ENCODE data around the gene TP53INP2. TPM values are rescaled to one million over a fixed set of nuclear protein-coding genes. Genes with fewer than 3 reads are reported as not detected.

Gene TP53INP2
- total and polyA plus RNA-seq, 2 of the 13 experiments (the other 11 are each of a cell fraction or from before 2014, with no cell fraction given), result 5.2 to 18.8 TPM

DNA sequence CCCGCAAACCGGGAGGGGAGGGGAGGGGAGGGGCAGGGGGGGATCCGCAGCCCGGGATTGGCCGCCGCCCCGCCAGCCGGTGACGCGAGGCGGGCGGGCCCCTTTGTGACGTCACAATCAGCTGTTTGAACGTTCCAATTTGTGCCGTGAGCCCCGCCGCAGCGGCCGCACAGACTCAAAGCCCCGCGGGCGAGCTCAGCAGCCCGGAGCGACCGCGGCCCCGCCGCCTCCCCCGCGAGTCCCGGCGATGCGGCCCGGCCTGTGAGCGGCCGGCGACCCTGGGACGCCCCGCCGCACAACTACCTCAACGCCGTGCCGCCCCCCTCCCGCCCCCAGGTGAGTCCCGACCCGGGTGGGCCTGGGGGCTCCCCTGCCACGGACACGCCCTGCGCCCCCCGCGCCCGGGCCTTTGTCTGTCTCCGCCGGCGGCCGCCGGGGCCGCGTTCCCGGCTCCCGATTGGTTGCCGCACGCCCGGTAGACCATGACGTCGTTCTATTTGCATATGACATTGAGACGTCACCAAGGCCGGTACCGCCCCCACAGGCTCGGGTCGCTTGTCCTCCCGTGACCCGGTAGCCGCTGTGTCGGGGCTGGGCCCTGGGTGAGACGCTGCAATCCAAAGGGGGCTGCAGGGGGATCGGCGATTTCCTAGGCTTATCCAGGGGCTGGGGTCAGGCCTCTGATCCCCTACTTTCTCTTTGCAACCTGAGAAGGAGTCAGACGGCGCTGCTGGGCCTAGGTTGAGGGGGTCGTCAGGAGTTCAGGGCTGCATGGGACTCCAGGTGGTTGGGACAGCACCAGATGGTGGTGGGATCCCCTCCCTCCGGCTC, at the start of gene TP53INP2 (continued):
- TF ChIP-seq SRF (IDR thresholded peaks at IDR 0.05; ENCODE audit: low read depth, low read length) (no peak), ZNF792 (CRISPR knock-in tag; IDR thresholded peaks at IDR 0.05) (peak; percentile 27), TOE1 (CRISPR knock-in tag; IDR thresholded peaks at IDR 0.05) (0 out of 2 replicates have a peak, but pooled peaks have one; percentile 7), ZMAT3 (CRISPR knock-in tag; conservative IDR thresholded peaks at IDR 0.05) (peak; percentile 90), ZNF672 (CRISPR knock-in tag; IDR thresholded peaks at IDR 0.05) (no peak), PCBP1 (IDR thresholded peaks at IDR 0.05; ENCODE audit: borderline replicate concordance, low read depth, low read length) (peak; percentile 71; the same call in 1 of the 2 replicates), BORCS8-MEF2B (CRISPR knock-in tag; IDR thresholded peaks at IDR 0.05) (peak; percentile 80; the same call in 1 of the 2 replicates), TCF7 (IDR thresholded peaks at IDR 0.05; ENCODE audit: low read depth) (peak; percentile 47; the same call in 1 of the 2 replicates), ZSCAN30 (CRISPR knock-in tag; IDR thresholded peaks at IDR 0.05) (no peak), ZNF329 (CRISPR knock-in tag; IDR thresholded peaks at IDR 0.05; ENCODE audit: low read depth) (peak; percentile 74; the same call in 1 of the 2 replicates), ZNF17 (CRISPR knock-in tag; IDR thresholded peaks at IDR 0.05) (0 out of 2 replicates have a peak, but pooled peaks have one; percentile 16), EP300 (IDR thresholded peaks at IDR 0.05; ENCODE audit: low read depth in 2 of 2, low read length in 2 of 2) (peak; percentile 22 to 44; a peak in 3 of 4 replicates), EP300 (CRISPR knock-in tag; IDR thresholded peaks at IDR 0.05; ENCODE audit: borderline replicate concordance) (no peak), ZSCAN22 (CRISPR knock-in tag; IDR thresholded peaks at IDR 0.05) (no peak), ZNF563 (CRISPR knock-in tag; IDR thresholded peaks at IDR 0.05) (peak; percentile 82), ZNF274 (CRISPR knock-in tag; IDR thresholded peaks at IDR 0.05) (no peak), MAZ (IDR thresholded peaks at IDR 0.05; ENCODE audit: borderline replicate concordance, low read depth, low read length) (peak; percentile 84), MAZ (CRISPR knock-in tag; IDR thresholded peaks at IDR 0.05; ENCODE audit: low read depth) (no peak; the same call in none of the 2 replicates), ZNF501 (CRISPR knock-in tag; IDR thresholded peaks at IDR 0.05) (peak; percentile 71; the same call in 1 of the 2 replicates), ZNF850 (CRISPR knock-in tag; conservative IDR thresholded peaks at IDR 0.05) (no peak), SNRNP70 (IDR thresholded peaks at IDR 0.05; ENCODE audit: low read depth, low read length) (no peak), CENPT (CRISPR knock-in tag; IDR thresholded peaks at IDR 0.05; ENCODE audit: low read depth) (peak; percentile 70; the same call in 1 of the 2 replicates), ATF7 (IDR thresholded peaks at IDR 0.05) (peak; percentile 75), ATF7 (CRISPR knock-in tag; IDR thresholded peaks at IDR 0.05) (peak; percentile 48; the same call in 1 of the 2 replicates), RFXAP (CRISPR knock-in tag; IDR thresholded peaks at IDR 0.05; ENCODE audit: borderline replicate concordance) (no peak; the same call in 1 of the 2 replicates), HNRNPL (IDR thresholded peaks at IDR 0.05; ENCODE audit: low read depth, low read length) (0 out of 2 replicates have a peak, but pooled peaks have one; percentile 38)
- TF ChIP-seq, protein P1, sequence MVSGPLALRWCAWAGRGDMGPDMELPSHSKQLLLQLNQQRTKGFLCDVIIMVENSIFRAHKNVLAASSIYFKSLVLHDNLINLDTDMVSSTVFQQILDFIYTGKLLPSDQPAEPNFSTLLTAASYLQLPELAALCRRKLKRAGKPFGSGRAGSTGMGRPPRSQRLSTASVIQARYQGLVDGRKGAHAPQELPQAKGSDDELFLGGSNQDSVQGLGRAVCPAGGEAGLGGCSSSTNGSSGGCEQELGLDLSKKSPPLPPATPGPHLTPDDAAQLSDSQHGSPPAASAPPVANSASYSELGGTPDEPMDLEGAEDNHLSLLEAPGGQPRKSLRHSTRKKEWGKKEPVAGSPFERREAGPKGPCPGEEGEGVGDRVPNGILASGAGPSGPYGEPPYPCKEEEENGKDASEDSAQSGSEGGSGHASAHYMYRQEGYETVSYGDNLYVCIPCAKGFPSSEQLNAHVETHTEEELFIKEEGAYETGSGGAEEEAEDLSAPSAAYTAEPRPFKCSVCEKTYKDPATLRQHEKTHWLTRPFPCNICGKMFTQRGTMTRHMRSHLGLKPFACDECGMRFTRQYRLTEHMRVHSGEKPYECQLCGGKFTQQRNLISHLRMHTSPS (CRISPR knock-in tag; IDR thresholded peaks at IDR 0.05; ENCODE audit: low read depth), result no peak
- TF ChIP-seq, protein P2, sequence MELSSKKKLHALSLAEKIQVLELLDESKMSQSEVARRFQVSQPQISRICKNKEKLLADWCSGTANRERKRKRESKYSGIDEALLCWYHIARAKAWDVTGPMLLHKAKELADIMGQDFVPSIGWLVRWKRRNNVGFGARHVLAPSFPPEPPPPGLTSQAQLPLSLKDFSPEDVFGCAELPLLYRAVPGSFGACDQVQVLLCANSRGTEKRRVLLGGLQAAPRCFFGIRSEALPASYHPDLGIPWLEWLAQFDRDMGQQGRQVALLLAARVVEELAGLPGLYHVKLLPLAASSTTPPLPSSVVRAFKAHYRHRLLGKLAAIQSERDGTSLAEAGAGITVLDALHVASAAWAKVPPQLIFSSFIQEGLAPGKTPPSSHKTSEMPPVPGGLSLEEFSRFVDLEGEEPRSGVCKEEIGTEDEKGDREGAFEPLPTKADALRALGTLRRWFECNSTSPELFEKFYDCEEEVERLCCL (CRISPR knock-in tag; IDR thresholded peaks at IDR 0.05; ENCODE audit: borderline replicate concordance), result no peak
